Activated CD8-positive, alpha-beta T cell treated with anti-CD3 and anti-CD28 coated beads for 36 hours (primary cell): ENCODE results near the gene PPP1R12A. TPM values are rescaled to one million over a fixed set of nuclear protein-coding genes. Genes with fewer than 3 reads are reported as not detected.

Source experiments
- ATAC-seq: fragments of 200-7000 bp; cut with Tn5 transposase; one replicate; pipeline ENCODE4 v1.10.0; 2021; ENCODE audit warnings: mild to moderate bottlenecking, moderate library complexity
- CTCF ChIA-PET: fragments of 350-600 bp; sonication (Branson Sonifier 250); formaldehyde crosslinking; loops from one replicate; lab custom pipeline; 2021; ENCODE audit warnings: antibody characterized with exemption; lab: Charles Lee
- POLR2A ChIA-PET: fragments of 350-600 bp; sonication (Branson Sonifier 250); formaldehyde crosslinking; loops from one replicate; lab custom pipeline; 2021; ENCODE audit warnings: antibody characterized with exemption; lab: Charles Lee
- DNase-seq: peaks from one replicate; pipeline ENCODE4 v3.0.0-alpha.2; 2020
- H3K27ac Mint-ChIP-seq: one replicate; pipeline ENCODE4 v1.8.0; 2021; ENCODE audit warnings: mild to moderate bottlenecking, mixed read lengths
- H3K27me3 Mint-ChIP-seq: one replicate; pipeline ENCODE4 v1.8.0; 2021; ENCODE audit warnings: mixed read lengths
- H3K36me3 Mint-ChIP-seq: one replicate; pipeline ENCODE4 v1.8.0; 2021; ENCODE audit warnings: low read depth, mixed read lengths
- H3K4me1 Mint-ChIP-seq: one replicate; pipeline ENCODE4 v1.8.0; 2021; ENCODE audit warnings: low read depth, mixed read lengths
- H3K4me3 Mint-ChIP-seq: one replicate; pipeline ENCODE4 v1.8.0; 2021; ENCODE audit warnings: mild to moderate bottlenecking, moderate library complexity, mixed read lengths
- H3K9me3 Mint-ChIP-seq: one replicate; pipeline ENCODE4 v1.8.0; 2021; ENCODE audit warnings: mixed read lengths
- intact Hi-C: fragments of 100-400 bp; cut with micrococcal nuclease; formaldehyde crosslinking; loops from one replicate; pipeline ENCODE4 v1.10.0; 2022
- total RNA-seq, 2 experiments: library from RNA; stranded (reverse); gene quantifications; one replicate each; pipeline ENCODE4 v1.2.3, GENCODE V29; 2021
- TF ChIP-seq, protein P1 (sequence below): fragments of 200-600 bp; IDR thresholded peaks from one replicate; pipeline ENCODE4 v1.8.0; 2022; ENCODE audit warnings: antibody characterized with exemption, mild to moderate bottlenecking

PPP1R12A gene
- total RNA-seq: 10 to 100 TPM; 56.6 to 57.8 TPM

DNA sequence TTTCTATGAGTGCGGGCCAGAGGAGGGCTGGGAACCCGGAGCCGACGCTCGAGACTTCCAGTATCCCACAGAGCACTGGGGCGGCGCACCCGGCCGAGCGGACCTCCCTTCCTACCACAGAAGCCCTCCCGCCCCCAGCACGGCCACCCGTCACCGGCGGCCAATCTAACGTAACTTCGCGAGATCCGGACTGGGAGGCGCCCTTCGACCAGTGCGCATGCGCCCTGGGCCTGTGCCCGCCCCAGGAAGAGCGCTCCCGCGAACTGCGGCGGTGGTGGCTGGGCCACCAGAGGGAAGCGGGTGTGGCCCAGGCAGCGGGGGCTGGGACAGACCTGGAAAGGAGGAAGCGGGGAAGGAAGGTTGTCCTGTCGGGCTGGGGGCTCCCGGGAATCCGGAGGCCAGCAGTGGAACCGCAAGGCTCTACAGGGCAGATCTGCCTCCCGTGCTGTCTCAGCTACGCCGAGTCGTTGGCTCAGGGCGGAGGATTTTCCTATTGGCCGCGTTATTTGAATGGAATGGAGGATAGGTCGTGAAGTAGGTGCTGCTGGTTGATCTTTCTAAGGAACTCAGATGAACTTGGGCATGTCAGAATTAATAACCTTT is at the start of gene PPP1R12A:
PPP1R12A (minus strand) TSS at position 77 of the 603 bp plus-strand sequence. CDS start 166 bp downstream, outside the sequence.
- intact Hi-C loops: loop anchor here (10.0 kb wide), 1 partner anchor 250 kb away; no protein-coding TSS in a partner anchor
- peak within 1 kb of the TSS; percentile 100 for H3K4me3 Mint-ChIP-seq
- H3K27ac Mint-ChIP-seq: peak within 1 kb of the TSS; percentile 99
- CTCF ChIA-PET: interaction anchor here (1.4 kb wide), 1 partner anchor 47 kb away, joined by 4 read pairs; no protein-coding TSS in a partner anchor
- DNase-seq (peak; percentile 95), ATAC-seq (peak; percentile 86)
- POLR2A ChIA-PET: interaction anchor here (1.3 kb wide), 1 partner anchor 16 kb away, joined by 4 read pairs; no protein-coding TSS in a partner anchor
- peaks cover 6% of the 10 kb centered on the region for H3K36me3 Mint-ChIP-seq
- H3K9me3 Mint-ChIP-seq: no peaks in the 10 kb centered on the region
- no peaks in the 10 kb centered on the region for H3K27me3 Mint-ChIP-seq
- H3K4me1 Mint-ChIP-seq: peaks cover 34% of the 10 kb centered on the region
- TF ChIP-seq, protein P1, sequence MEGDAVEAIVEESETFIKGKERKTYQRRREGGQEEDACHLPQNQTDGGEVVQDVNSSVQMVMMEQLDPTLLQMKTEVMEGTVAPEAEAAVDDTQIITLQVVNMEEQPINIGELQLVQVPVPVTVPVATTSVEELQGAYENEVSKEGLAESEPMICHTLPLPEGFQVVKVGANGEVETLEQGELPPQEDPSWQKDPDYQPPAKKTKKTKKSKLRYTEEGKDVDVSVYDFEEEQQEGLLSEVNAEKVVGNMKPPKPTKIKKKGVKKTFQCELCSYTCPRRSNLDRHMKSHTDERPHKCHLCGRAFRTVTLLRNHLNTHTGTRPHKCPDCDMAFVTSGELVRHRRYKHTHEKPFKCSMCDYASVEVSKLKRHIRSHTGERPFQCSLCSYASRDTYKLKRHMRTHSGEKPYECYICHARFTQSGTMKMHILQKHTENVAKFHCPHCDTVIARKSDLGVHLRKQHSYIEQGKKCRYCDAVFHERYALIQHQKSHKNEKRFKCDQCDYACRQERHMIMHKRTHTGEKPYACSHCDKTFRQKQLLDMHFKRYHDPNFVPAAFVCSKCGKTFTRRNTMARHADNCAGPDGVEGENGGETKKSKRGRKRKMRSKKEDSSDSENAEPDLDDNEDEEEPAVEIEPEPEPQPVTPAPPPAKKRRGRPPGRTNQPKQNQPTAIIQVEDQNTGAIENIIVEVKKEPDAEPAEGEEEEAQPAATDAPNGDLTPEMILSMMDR: no peak

DNA sequence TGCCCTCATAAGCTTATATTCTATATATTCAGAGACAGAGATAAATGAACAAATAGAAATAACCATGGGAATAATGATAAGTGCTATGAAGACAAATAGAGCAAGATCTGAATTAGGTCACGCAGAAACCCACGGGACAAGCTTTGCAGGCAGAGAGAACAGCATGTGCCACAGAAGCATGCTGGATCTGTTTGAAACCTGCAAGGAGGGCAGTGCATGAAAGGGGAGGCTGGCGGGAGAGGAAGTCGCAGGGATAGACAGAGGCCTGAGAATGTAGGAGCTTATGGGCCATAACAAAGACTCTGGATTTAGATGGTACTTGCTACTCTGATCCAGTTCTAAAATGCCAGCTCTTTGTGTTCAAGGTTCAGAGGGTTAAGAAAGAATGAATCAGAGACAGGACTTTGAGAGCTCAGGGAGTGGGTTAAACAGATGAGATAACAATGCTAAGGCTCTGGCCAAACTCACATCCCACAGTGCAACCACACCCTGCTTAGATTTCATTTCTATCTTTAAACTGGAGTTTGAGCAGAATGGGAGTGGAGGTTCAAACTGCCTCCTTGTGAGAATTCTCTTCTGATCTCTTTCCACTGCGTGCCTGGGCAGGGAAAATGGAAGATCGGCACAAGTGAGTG is 49.2 kb upstream of the PPP1R12A start:
- Mint-ChIP-seq H3K27ac (no peak overlapping the region), H3K36me3 (no peaks in the 10 kb centered on the region), H3K9me3 (no peaks in the 10 kb centered on the region), H3K4me1 (peaks cover 3% of the 10 kb centered on the region), H3K27me3 (peaks cover 5% of the 10 kb centered on the region), H3K4me3 (no peak overlapping the region)
- no peak for ATAC-seq
- TF ChIP-seq, protein P1: no peak
- CTCF ChIA-PET: no interaction called here
- POLR2A ChIA-PET: no interaction called here
- intact Hi-C loops: no loop called here
- no peak for DNase-seq

DNA sequence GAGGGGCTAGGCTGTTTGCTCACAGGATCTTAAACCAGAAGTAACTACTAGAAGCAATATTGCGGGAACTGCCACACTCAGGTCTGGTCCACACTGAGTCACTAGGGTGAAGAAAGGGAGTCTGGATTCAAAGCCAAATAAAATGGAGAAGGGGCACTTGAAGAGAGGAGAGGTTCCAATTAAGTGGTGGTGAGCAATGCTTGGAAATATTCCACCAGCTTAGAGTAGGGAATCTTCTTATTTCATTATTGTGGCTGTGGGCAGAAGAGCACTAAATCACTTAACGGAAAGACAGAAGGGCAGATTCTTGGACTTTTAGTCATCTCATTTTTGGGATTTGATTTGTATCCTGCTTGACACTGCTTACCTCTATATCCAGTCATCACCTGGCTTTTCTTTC is 48.6 kb upstream of the PPP1R12A start:
- intact Hi-C loops: no loop called here
- ATAC-seq (no peak), DNase-seq (no peak)
- ChIA-PET CTCF (no interaction called here), POLR2A (no interaction called here)
- no peaks in the 10 kb centered on the region for H3K9me3 Mint-ChIP-seq
- H3K4me3 Mint-ChIP-seq: no peak overlapping the region
- H3K36me3 Mint-ChIP-seq: no peaks in the 10 kb centered on the region
- H3K4me1 Mint-ChIP-seq: no peaks in the 10 kb centered on the region
- H3K27ac Mint-ChIP-seq: no peak overlapping the region
- H3K27me3 Mint-ChIP-seq: peaks cover 5% of the 10 kb centered on the region
- TF ChIP-seq, protein P1: no peak

DNA sequence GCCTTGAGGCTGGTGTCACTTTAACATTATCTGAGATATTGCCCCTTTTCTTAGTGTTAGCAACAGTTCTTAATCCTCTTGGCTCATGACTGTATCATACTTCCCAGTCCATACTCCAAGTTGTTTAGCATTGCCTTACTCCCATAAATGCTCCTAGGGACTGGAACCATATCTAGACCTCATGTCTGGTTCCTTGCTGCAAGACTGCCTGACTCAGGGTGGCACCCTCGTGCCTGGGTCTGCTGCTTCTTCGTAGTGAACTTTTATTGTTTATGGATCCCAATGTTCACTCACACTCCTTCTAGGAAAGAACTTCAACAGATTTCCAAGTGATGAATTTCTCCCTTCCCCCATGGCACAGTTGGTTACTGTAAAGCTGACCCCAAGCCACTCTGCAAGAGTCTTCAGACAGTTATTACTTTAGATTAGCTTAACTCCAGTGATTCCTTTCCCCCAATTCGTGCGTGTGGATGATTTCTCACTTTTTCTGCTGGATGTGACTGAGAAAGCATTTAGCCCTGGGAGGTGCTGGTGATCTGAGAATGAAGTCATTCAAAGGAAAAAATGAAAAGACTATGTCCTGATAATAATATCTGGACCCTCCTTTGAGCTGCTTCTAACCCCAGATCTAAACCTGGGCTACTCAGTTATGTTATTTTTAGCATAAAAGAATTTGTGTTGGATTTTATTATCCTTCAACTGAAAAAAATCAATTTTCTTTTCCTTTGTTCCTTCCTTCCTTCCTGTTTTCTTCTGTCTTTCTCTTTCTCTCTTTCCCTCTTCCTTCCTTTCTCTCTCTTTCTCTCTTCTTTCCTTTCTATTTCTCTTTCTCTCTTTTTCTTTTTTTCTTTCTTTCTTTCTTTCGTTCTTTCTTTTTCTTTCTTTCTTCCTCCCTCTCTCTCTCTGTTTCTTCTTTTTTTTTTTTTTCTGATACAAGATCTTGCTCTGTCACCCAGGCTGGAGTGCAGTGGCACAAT is 47.5 kb upstream of the PPP1R12A start:
- POLR2A ChIA-PET: no interaction called here

More for the DNA sequence above, 47.5 kb upstream of the PPP1R12A start:
- CTCF ChIA-PET: no interaction called here
- Mint-ChIP-seq H3K36me3 (no peaks in the 10 kb centered on the region), H3K4me3 (no peak overlapping the region), H3K9me3 (no peaks in the 10 kb centered on the region), H3K4me1 (no peaks in the 10 kb centered on the region), H3K27ac (no peak overlapping the region), H3K27me3 (peaks cover 5% of the 10 kb centered on the region)
- ATAC-seq: no peak
- no peak for DNase-seq
- intact Hi-C loops: no loop called here
- TF ChIP-seq, protein P1: no peak
